SK-N-MC (cell line): ENCODE results near the gene DTNA.
"Not testable (repeated sequence)": the region's sequence is repeated elsewhere in the genome, so short reads cannot be mapped to it uniquely, and the experiment has no call there.

ENCODE experiments used
- EZH2 ChIP-seq: fragments of 200-600 bp; sonication (generic); IDR thresholded peaks from one replicate; pipeline ENCODE4 v1.6.1; 2017; ENCODE audit warnings: antibody characterized with exemption
- POLR2AphosphoS5 ChIP-seq: IDR thresholded peaks from 2 replicates; pipeline ENCODE4 v1.6.1; 2012; ENCODE audit warnings: mild to moderate bottlenecking, low read depth, low read length, borderline replicate concordance

DNA sequence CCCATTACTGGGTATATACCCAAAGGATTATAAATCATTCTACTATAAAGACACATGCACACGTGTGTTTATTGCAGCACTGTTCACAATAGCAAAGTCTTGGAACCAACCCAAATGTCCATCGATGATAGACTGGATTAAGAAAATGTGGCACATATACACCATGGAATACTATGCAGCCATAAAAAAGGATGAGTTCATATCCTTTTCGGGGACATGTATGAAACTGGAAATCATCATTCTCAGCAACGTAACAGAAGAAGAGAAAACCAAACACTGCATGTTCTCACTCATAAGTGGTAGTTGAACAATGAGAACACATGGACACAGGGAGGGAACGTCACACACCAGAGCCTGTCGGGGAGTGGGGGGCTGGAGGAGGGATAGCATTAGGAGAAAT, 15.6 kb downstream of the DTNA start:
- not testable (repeated sequence) for TF ChIP-seq POLR2AphosphoS5, EZH2
